HepG2 (cell line): ENCODE data around the gene ZMIZ1. TPM values are rescaled to one million over a fixed set of nuclear protein-coding genes. Genes with fewer than 3 reads are reported as not detected.

Experiments
- ATAC-seq: fragments of 200-7000 bp; cut with Tn5 transposase; 3 replicates; pipeline ENCODE4 v1.9.1; 2020; ENCODE audit warnings: mild to moderate bottlenecking, moderate library complexity
- BruUV-seq: library from RNA; stranded (reverse); fragments of 400-500 nt; replicated peaks from 2 replicates; lab custom pipeline; 2021; lab: Mats Ljungman, UMichigan
- CTCF ChIA-PET: fragments of 300-600 bp; formaldehyde crosslinking; extraction: SDS; loops from one replicate; lab custom pipeline; 2021; ENCODE audit warnings: low total read pairs, inconsistent platforms, low intra/inter-chr PET ratio; lab: Yijun Ruan, JAX
- POLR2A ChIA-PET: fragments of 350-600 bp; sonication (Branson Sonifier 250); formaldehyde crosslinking; loops from one replicate; lab custom pipeline; 2020; ENCODE audit warnings: antibody characterized with exemption, inconsistent platforms; lab: Yijun Ruan, JAX
- DNase-seq: peaks from one replicate; pipeline ENCODE4 v3.0.0-alpha.2; 2015; ENCODE audit warnings: low spot score
- FAIRE-seq: peaks from 3 replicates; lab custom pipeline; 2011; peaks lifted over from hg19 to GRCh38; lab: Jason Lieb, UNC
- H2AFZ ChIP-seq: one replicate; pipeline ENCODE4 v1.6.1; 2011; ENCODE audit warnings: low read length, inconsistent platforms
- H3K27ac ChIP-seq: fragments of 300-600 bp; 3 replicates; pipeline ENCODE4 v1.8.0; 2011; ENCODE audit warnings: mixed run types, mild to moderate bottlenecking, mixed read lengths, low read length, inconsistent platforms; ENCODE audit not compliant: insufficient read depth; ENCODE audit errors: extremely low read length
- H3K27me3 ChIP-seq, 2 experiments: fragments of 200-600 bp in 1 of 2; 2 replicates in 1 of 2; 3 replicates in 1 of 2; pipeline versions ENCODE4 v1.6.0 to v1.8.0; 2011; ENCODE audit warnings: low read length in 2 of 2, mild to moderate bottlenecking in 2 of 2, moderate library complexity in 2 of 2, inconsistent platforms in 1 of 2; ENCODE audit not compliant: insufficient read depth in 2 of 2, control insufficient read depth in 1 of 2
- H3K36me3 ChIP-seq, 2 experiments: fragments of 200-600 bp in 1 of 2; replicated peaks in 1 of 2; 2 replicates in 1 of 2; 3 replicates in 1 of 2; pipeline versions ENCODE4 v1.5.1 to v1.8.0; 2011; ENCODE audit warnings: low read length in 2 of 2, inconsistent platforms in 1 of 2; ENCODE audit not compliant: insufficient read depth in 2 of 2, control insufficient read depth in 1 of 2
- H3K4me1 ChIP-seq: 2 replicates; pipeline ENCODE4 v1.5.1; 2012; ENCODE audit warnings: low read length, inconsistent platforms; ENCODE audit not compliant: insufficient read depth
- H3K4me2 ChIP-seq: 2 replicates; pipeline ENCODE4 v1.6.0; 2011; ENCODE audit warnings: low read depth, low read length, inconsistent platforms
- H3K4me3 ChIP-seq, 3 experiments: fragments of 200-600 bp in 1 of 3; sonication (generic), shearing (Covaris generic) in 1 of 3; replicated peaks in 1 of 3; 2 replicates each; pipeline ENCODE4 v1.5.1; 2011 to 2016; ENCODE audit warnings: low read length in 3 of 3, inconsistent platforms in 2 of 3, low read depth in 2 of 3, mild to moderate bottlenecking in 2 of 3, control low read depth in 1 of 3, mixed read lengths in 1 of 3; ENCODE audit not compliant: insufficient read depth in 1 of 3
- H3K79me2 ChIP-seq: one replicate; pipeline ENCODE4 v1.6.1; 2011; ENCODE audit warnings: low read length, inconsistent platforms; ENCODE audit not compliant: insufficient read depth
- H3K9ac ChIP-seq: 2 replicates; pipeline ENCODE4 v1.6.0; 2011; ENCODE audit warnings: mild to moderate bottlenecking, low read depth, low read length, inconsistent platforms; ENCODE audit not compliant: insufficient read depth
- H3K9me3 ChIP-seq: 2 replicates; pipeline ENCODE4 v1.5.1; 2012; ENCODE audit warnings: mild to moderate bottlenecking, low read length
- H4K20me1 ChIP-seq: 2 replicates; pipeline ENCODE4 v1.6.0; 2011; ENCODE audit warnings: inconsistent platforms, mild to moderate bottlenecking, low read length, moderate library complexity; ENCODE audit not compliant: insufficient read depth
- ADNP ChIP-seq: sonication (generic); formaldehyde crosslinking; IDR thresholded peaks from 2 replicates; pipeline ENCODE4 v1.4.0; 2020; ENCODE audit warnings: missing genetic modification reagents
- EP300 ChIP-seq, 3 experiments: sonication (generic) in 1 of 3; formaldehyde crosslinking in 1 of 3; IDR thresholded peaks; 2 replicates each; pipeline versions ENCODE4 v1.5.1 to v1.6.1; 2011 to 2020; ENCODE audit warnings: low read depth in 2 of 3, low read length in 2 of 3, borderline replicate concordance in 1 of 3, improper control_type of control experiment in 1 of 3, mild to moderate bottlenecking in 1 of 3, missing genetic modification reagents in 1 of 3, moderate library complexity in 1 of 3
- GATAD2A ChIP-seq: IDR thresholded peaks from 2 replicates; pipeline ENCODE4 v1.6.1; 2016
- HDAC1 ChIP-seq: sonication (generic); formaldehyde crosslinking; IDR thresholded peaks from 2 replicates; pipeline ENCODE4 v1.5.1; 2020; ENCODE audit warnings: mild to moderate bottlenecking, missing genetic modification reagents
- HNRNPL ChIP-seq: fragments of 200-400 bp; formaldehyde crosslinking; IDR thresholded peaks from 2 replicates; pipeline ENCODE4 v1.6.1; 2017; ENCODE audit warnings: mild to moderate bottlenecking, low read depth, low read length
- HOXA3 ChIP-seq: sonication (generic); formaldehyde crosslinking; IDR thresholded peaks from 2 replicates; pipeline ENCODE4 v1.5.0; 2020; ENCODE audit warnings: missing genetic modification reagents
- KAT8 ChIP-seq: IDR thresholded peaks from 2 replicates; pipeline ENCODE4 v1.6.1; 2016; ENCODE audit warnings: missing genetic modification reagents, missing compliant biosample characterization
- KLF16 ChIP-seq, 2 experiments: sonication (generic) in 1 of 2; formaldehyde crosslinking in 1 of 2; IDR thresholded peaks; 2 replicates each; pipeline versions ENCODE4 v1.6.1 to v1.8.0; 2016 to 2023; ENCODE audit warnings: missing genetic modification reagents in 2 of 2, missing compliant biosample characterization in 1 of 2
- NR3C1 ChIP-seq: sonication (generic); formaldehyde crosslinking; IDR thresholded peaks from 2 replicates; pipeline ENCODE4 v1.4.0; 2020; ENCODE audit warnings: missing genetic modification reagents
- POLR2G ChIP-seq: fragments of 200-400 bp; formaldehyde crosslinking; IDR thresholded peaks from 2 replicates; pipeline ENCODE4 v1.6.1; 2018; ENCODE audit warnings: mild to moderate bottlenecking, low read depth, low read length, moderate library complexity
- PRMT3 ChIP-seq: sonication (generic); formaldehyde crosslinking; IDR thresholded peaks from 2 replicates; pipeline ENCODE4 v1.8.1; 2022; ENCODE audit warnings: low read depth, mild to moderate bottlenecking, moderate library complexity, missing genetic modification reagents, borderline replicate concordance
- RARA ChIP-seq: IDR thresholded peaks from 2 replicates; pipeline ENCODE4 v1.6.1; 2016; ENCODE audit warnings: missing genetic modification reagents, missing compliant biosample characterization
- RARG ChIP-seq: sonication (generic); formaldehyde crosslinking; IDR thresholded peaks from 2 replicates; pipeline ENCODE4 v1.4.0; 2020; ENCODE audit warnings: low read depth, mild to moderate bottlenecking, missing genetic modification reagents
- TFAP4 ChIP-seq: sonication (generic); IDR thresholded peaks from 2 replicates; pipeline ENCODE4 v1.6.1; 2016; ENCODE audit warnings: low read depth, borderline replicate concordance
- THAP7 ChIP-seq: sonication (generic); formaldehyde crosslinking; IDR thresholded peaks from 2 replicates; pipeline ENCODE4 v1.8.1; 2023; ENCODE audit warnings: mild to moderate bottlenecking, missing genetic modification reagents
- ZNF414 ChIP-seq: sonication (generic); formaldehyde crosslinking; IDR thresholded peaks from 2 replicates; pipeline ENCODE4 v1.5.0; 2020; ENCODE audit warnings: missing genetic modification reagents
- ZNF512B ChIP-seq: sonication (generic); formaldehyde crosslinking; IDR thresholded peaks from 2 replicates; pipeline ENCODE4 v1.5.1; 2020; ENCODE audit warnings: missing genetic modification reagents, mild to moderate bottlenecking, borderline replicate concordance
- ZNF546 ChIP-seq: sonication (generic); formaldehyde crosslinking; conservative IDR thresholded peaks from 2 replicates; pipeline ENCODE4 v1.8.1; 2023; ENCODE audit warnings: mild to moderate bottlenecking, missing genetic modification reagents
- ZNF879 ChIP-seq: sonication (generic); formaldehyde crosslinking; IDR thresholded peaks from 2 replicates; pipeline ENCODE4 v1.8.1; 2023; ENCODE audit warnings: missing genetic modification reagents
- ZNF883 ChIP-seq: sonication (generic); formaldehyde crosslinking; IDR thresholded peaks from 2 replicates; pipeline ENCODE4 v1.5.1; 2020; ENCODE audit warnings: mild to moderate bottlenecking, missing genetic modification reagents; ENCODE audit errors: not compliant biosample characterization
- WGBS: methylation state at CpG from one replicate; pipeline ENCODE4 v1.1.6; 2017; ENCODE audit warnings: low lambda C conversion rate; 5-methylcytosine and 5-hydroxymethylcytosine counted together
- in situ Hi-C: cut with HindIII; loops from 2 replicates; pipeline ENCODE4 v1.10.0; 2017; ENCODE audit warnings: low pct_unique_long_range_greater_than_20kb; ENCODE audit not compliant: extremely low pct_ligation_motif_present
- intact Hi-C: fragments of 100-400 bp; cut with micrococcal nuclease; formaldehyde crosslinking; loops from one replicate; pipeline ENCODE4 v1.10.0; 2022; ENCODE audit not compliant: unreplicated experiment
- polyA plus RNA-seq, 8 experiments: library from polyadenylated mRNA; depleted of rRNA in 3 of 8; stranded (reverse) in 7 of 8; unstranded in 1 of 8; fragments of >200 nt; fragmentation: Illumina TruSeq in 4 of 8; extraction: Trizol in 4 of 8; gene quantifications; 2 replicates each; pipeline versions ENCODE4 v1.2.1 to v1.2.3, GENCODE V29; 2011 to 2016; ENCODE audit warnings: low read depth in 4 of 8, missing spikeins in 1 of 8, mixed read lengths in 1 of 8; ENCODE audit not compliant: insufficient read depth in 1 of 8
- total RNA-seq, 5 experiments: library from RNA; depleted of rRNA; stranded (reverse); fragments of >200 nt; fragmentation: Illumina TruSeq; extraction: Trizol; gene quantifications; 2 replicates each; pipeline ENCODE4 v1.2.3, GENCODE V29; 2016; ENCODE audit warnings: low read depth in 1 of 5

Gene ZMIZ1
- total and polyA plus RNA-seq, 2 of the 13 experiments (the other 11 are each of a cell fraction or from before 2014, with no cell fraction given): 5.3 to 10.2 TPM

GRCh38 chr10:79059859-79060379 lies 8.8 kb upstream of the ZMIZ1 start:
- no TSS peak for BruUV-seq
- intact Hi-C loops: loop anchor here (1.0 to 10.0 kb wide), 3 partner anchors 7 to 285 kb away; no protein-coding TSS in a partner anchor
- peak; percentile 67 for TF ChIP-seq GATAD2A (CRISPR knock-in tag)
- peak; percentile 98 for TF ChIP-seq ADNP (CRISPR knock-in tag)
- no peak for TF ChIP-seq THAP7 (CRISPR knock-in tag)
- TF ChIP-seq HNRNPL: peak; percentile 70; the same call in 1 of the 2 replicates
- TF ChIP-seq ZNF512B: no peak
- TF ChIP-seq EP300 (IDR thresholded peaks at IDR 0.05; ENCODE audit: low read depth in 2 of 2, low read length in 2 of 2): peak in 1 of 2 experiments; percentile 73; a peak in 1 of 4 replicates
- TF ChIP-seq EP300 (CRISPR knock-in tag; IDR thresholded peaks at IDR 0.05; ENCODE audit: borderline replicate concordance): no peak
- peak; percentile 53; the same call in 1 of the 2 replicates for TF ChIP-seq RARA
- TF ChIP-seq TFAP4: peak; percentile 93
- TF ChIP-seq NR3C1 (CRISPR knock-in tag): no peak
- peak; percentile 37; the same call in 1 of the 2 replicates for TF ChIP-seq POLR2G
- no peak for TF ChIP-seq PRMT3
- TF ChIP-seq ZNF414 (CRISPR knock-in tag): 0 out of 2 replicates have a peak, but pooled peaks have one; percentile 7
- no peak for TF ChIP-seq KLF16 (CRISPR knock-in tag; IDR thresholded peaks at IDR 0.05)
- TF ChIP-seq KAT8 (CRISPR knock-in tag): peak; percentile 36; the same call in 1 of the 2 replicates
- no peak for TF ChIP-seq ZNF879 (CRISPR knock-in tag)
- no peak for TF ChIP-seq RARG
- peak; percentile 73 for TF ChIP-seq HDAC1 (CRISPR knock-in tag)
- TF ChIP-seq ZNF546 (CRISPR knock-in tag): no peak
- no peak for TF ChIP-seq ZNF883 (CRISPR knock-in tag)
- no peak for TF ChIP-seq HOXA3 (CRISPR knock-in tag)

More at GRCh38 chr10:79059859-79060379, 8.8 kb upstream of the ZMIZ1 start:
- Histone ChIP-seq H3K36me3 (no peaks in the 10 kb centered on the region), H3K4me3 (peak overlapping the region; percentile 8 to 58 (median 27)), H2AFZ (no peak overlapping the region), H3K27me3 (no peaks in the 10 kb centered on the region), H3K9ac (peak overlapping the region; percentile 64), H3K27ac (peak overlapping the region; percentile 91), H3K4me2 (peak overlapping the region; percentile 69), H4K20me1 (no peaks in the 10 kb centered on the region), H3K9me3 (no peaks in the 10 kb centered on the region), H3K4me1 (peaks cover 99% of the 10 kb centered on the region), H3K79me2 (no peaks in the 10 kb centered on the region)
- POLR2A ChIA-PET: interaction anchor here (1.0 to 5.0 kb wide), 22 partner anchors 8 to 206 kb away, joined by 3 to 66 read pairs (median 5); partner anchors contain the start of gene ZMIZ1
- FAIRE-seq (peak; percentile 80), DNase-seq (peak; percentile 86), ATAC-seq (peak; percentile 68)
- CTCF ChIA-PET: interaction anchor here (1.8 kb wide), 1 partner anchor 136 kb away, joined by 4 read pairs; no protein-coding TSS in a partner anchor
- 8% methylated on average over 9 of the region's 11 CpGs for WGBS
- in situ Hi-C loops: no loop called here
